Liver (tissue), 9 donors: ENCODE measurements around the gene LTO1. TPM values are rescaled to one million over a fixed set of nuclear protein-coding genes. Genes with fewer than 3 reads are reported as not detected.

Experiments
- DNase-seq: peaks from one replicate; pipeline ENCODE4 v3.0.0-alpha.2; 2017; ENCODE audit warnings: low spot score
- H3K27ac ChIP-seq, 2 donors: one replicate each; pipeline ENCODE4 v1.7.0; 2013; ENCODE audit warnings: inconsistent platforms in 2 of 2, low read length in 2 of 2, control low read depth in 1 of 2, low read depth in 1 of 2, mild to moderate bottlenecking in 1 of 2
- H3K27me3 ChIP-seq, 4 donors: one replicate each; pipeline versions ENCODE4 v1.6.1 to v1.7.0; 2013; ENCODE audit warnings: low read length in 3 of 4, inconsistent platforms in 1 of 4, mild to moderate bottlenecking in 1 of 4, moderate library complexity in 1 of 4; ENCODE audit not compliant: control insufficient read depth in 4 of 4, insufficient read depth in 4 of 4
- H3K36me3 ChIP-seq, 4 donors: one replicate each; pipeline versions ENCODE4 v1.6.1 to v1.7.0; 2013; ENCODE audit warnings: low read length in 3 of 4, mild to moderate bottlenecking in 3 of 4, low read depth in 1 of 4, moderate library complexity in 1 of 4; ENCODE audit not compliant: control insufficient read depth in 4 of 4, insufficient read depth in 3 of 4
- H3K4me1 ChIP-seq, 4 donors: one replicate each; pipeline versions ENCODE4 v1.6.1 to v1.7.0; 2013; ENCODE audit warnings: low read length in 3 of 4, mild to moderate bottlenecking in 3 of 4, moderate library complexity in 1 of 4; ENCODE audit not compliant: control insufficient read depth in 4 of 4, insufficient read depth in 4 of 4
- H3K4me3 ChIP-seq, 3 donors: one replicate each; pipeline versions ENCODE4 v1.6.1 to v1.7.0; 2013; ENCODE audit warnings: low read length in 3 of 3, control low read depth in 1 of 3, low read depth in 1 of 3, mild to moderate bottlenecking in 1 of 3
- H3K9ac ChIP-seq, 2 donors: one replicate each; pipeline ENCODE4 v1.7.0; 2013; ENCODE audit warnings: low read length in 2 of 2, mild to moderate bottlenecking in 2 of 2, moderate library complexity in 2 of 2, control low read depth in 1 of 2, low read depth in 1 of 2
- H3K9me3 ChIP-seq, 4 donors: one replicate each; pipeline versions ENCODE4 v1.6.1 to v1.7.0; 2013; ENCODE audit warnings: low read length in 3 of 4; ENCODE audit not compliant: control insufficient read depth in 4 of 4
- ATF3 ChIP-seq: IDR thresholded peaks from 2 replicates; pipeline ENCODE4 v1.6.1; 2016; ENCODE audit warnings: antibody characterized with exemption
- CTCF ChIP-seq: fragments of 150-350 bp; IDR thresholded peaks from 2 replicates; pipeline ENCODE4 v1.5.1; 2017; ENCODE audit warnings: improper control_type of control experiment, low read depth, low read length; ENCODE audit not compliant: missing input control
- EGR1 ChIP-seq, 2 donors: IDR thresholded peaks; 2 replicates each; pipeline ENCODE4 v1.6.1; 2016 to 2018; ENCODE audit warnings: antibody characterized with exemption in 2 of 2, low read depth in 2 of 2
- FOXA1 ChIP-seq: IDR thresholded peaks from 2 replicates; pipeline ENCODE4 v1.6.1; 2016; ENCODE audit warnings: antibody characterized with exemption
- FOXA2 ChIP-seq: IDR thresholded peaks from 2 replicates; pipeline ENCODE4 v1.6.1; 2016; ENCODE audit warnings: antibody characterized with exemption
- GABPA ChIP-seq, 2 donors: IDR thresholded peaks in 1 of 2; conservative IDR thresholded peaks in 1 of 2; 2 replicates each; pipeline ENCODE4 v1.6.1; 2016; ENCODE audit warnings: antibody characterized with exemption in 2 of 2, mild to moderate bottlenecking in 1 of 2, moderate library complexity in 1 of 2
- HNF4A ChIP-seq, 2 donors: conservative IDR thresholded peaks; 2 replicates each; pipeline ENCODE4 v1.6.1; 2016; ENCODE audit warnings: antibody characterized with exemption in 2 of 2, mild to moderate bottlenecking in 2 of 2
- HNF4G ChIP-seq: IDR thresholded peaks from 2 replicates; pipeline ENCODE4 v1.6.1; 2016; ENCODE audit warnings: antibody characterized with exemption
- JUND ChIP-seq, 2 donors: IDR thresholded peaks; 2 replicates each; pipeline ENCODE4 v1.6.1; 2016; ENCODE audit warnings: antibody characterized with exemption in 2 of 2
- MAX ChIP-seq: IDR thresholded peaks from 2 replicates; pipeline ENCODE4 v1.6.1; 2016; ENCODE audit warnings: antibody characterized with exemption
- NR2F2 ChIP-seq: IDR thresholded peaks from 2 replicates; pipeline ENCODE4 v1.6.1; 2016; ENCODE audit warnings: antibody characterized with exemption
- RAD21 ChIP-seq, 2 donors: IDR thresholded peaks; 2 replicates each; pipeline ENCODE4 v1.6.1; 2016; ENCODE audit warnings: antibody characterized with exemption in 2 of 2, mild to moderate bottlenecking in 2 of 2
- REST ChIP-seq: IDR thresholded peaks from 2 replicates; pipeline ENCODE4 v1.6.1; 2016; ENCODE audit warnings: antibody characterized with exemption, mild to moderate bottlenecking
- RXRA ChIP-seq, 2 donors: IDR thresholded peaks; 2 replicates each; pipeline ENCODE4 v1.6.1; 2017 to 2018; ENCODE audit warnings: antibody characterized with exemption in 2 of 2, mild to moderate bottlenecking in 1 of 2
- SP1 ChIP-seq: IDR thresholded peaks from 2 replicates; pipeline ENCODE4 v1.6.1; 2018; ENCODE audit warnings: antibody characterized with exemption, mild to moderate bottlenecking
- TAF1 ChIP-seq: conservative IDR thresholded peaks from 2 replicates; pipeline ENCODE4 v1.6.1; 2016; ENCODE audit warnings: antibody characterized with exemption, mild to moderate bottlenecking
- YY1 ChIP-seq: IDR thresholded peaks from 2 replicates; pipeline ENCODE4 v1.6.1; 2016; ENCODE audit warnings: antibody characterized with exemption, mild to moderate bottlenecking
- ZBTB33 ChIP-seq: IDR thresholded peaks from 2 replicates; pipeline ENCODE4 v1.6.1; 2016; ENCODE audit warnings: antibody characterized with exemption
- WGBS: extraction: QIAGEN DNeasy Blood & Tissue Kit; methylation state at CpG from one replicate; pipeline ENCODE4 v1.1.7; 2013; 5-methylcytosine and 5-hydroxymethylcytosine counted together
- polyA plus RNA-seq, 2 donors: library from polyadenylated mRNA; stranded (reverse) in 1 of 2; unstranded in 1 of 2; fragments of 200-250 nt in 1 of 2; fragments of >200 nt in 1 of 2; fragmentation: Nextera tagmentation in 1 of 2; extraction: Ambion mirVana in 1 of 2; gene quantifications; one replicate each; pipeline versions ENCODE4 v1.2.1 to v1.2.3, GENCODE V29; 2013 to 2015
- total RNA-seq, 2 donors: library from RNA; depleted of rRNA; stranded (reverse); fragments of >200 nt; gene quantifications; one replicate each; pipeline ENCODE4 v1.2.3, GENCODE V29; 2014
- donor health status: healthy.
- donor health status: healthy.
- donor health status: healthy.
- donor health status: healthy.
- donor health status: healthy.

The LTO1 gene
- total and polyA plus RNA-seq, 4 donors = 4.9 to 12.3 (median 7.3) TPM

- no peak for TF ChIP-seq RAD21 (IDR thresholded peaks at IDR 0.05)
- no peak for TF ChIP-seq TAF1
- no peak for TF ChIP-seq NR2F2
- TF ChIP-seq ZBTB33 = no peak
- TF ChIP-seq HNF4A (conservative IDR thresholded peaks at IDR 0.05) = no peak
- no peak for TF ChIP-seq REST
- no peak for TF ChIP-seq MAX
- no peak for TF ChIP-seq SP1
- no peak for TF ChIP-seq EGR1 (IDR thresholded peaks at IDR 0.05; ENCODE audit: low read depth in 2 of 2)
- TF ChIP-seq CTCF = no peak
- no peak for TF ChIP-seq FOXA2
- no peak for TF ChIP-seq ATF3
- no peak for TF ChIP-seq GABPA (IDR thresholded peaks at IDR 0.05 in 1 of 2, conservative IDR thresholded peaks at IDR 0.05 in 1 of 2)
- TF ChIP-seq RXRA (IDR thresholded peaks at IDR 0.05) = no peak
- TF ChIP-seq JUND (IDR thresholded peaks at IDR 0.05) = no peak
- TF ChIP-seq HNF4G = no peak
- TF ChIP-seq FOXA1 = no peak
- TF ChIP-seq YY1 = no peak
- Histone ChIP-seq H3K4me3 (no peak overlapping the region), H3K27me3 (no peaks in the 10 kb centered on the region), H3K36me3 (peaks cover 12 to 49% (median 37%) of the 10 kb centered on the region in 4 donors), H3K4me1 (peaks cover 0 to 6% (median 4%) of the 10 kb centered on the region in 4 donors), H3K9me3 (no peaks in the 10 kb centered on the region), H3K27ac (no peak overlapping the region), H3K9ac (no peak overlapping the region)
- 86% methylated on average over 11 of the region's 11 CpGs for WGBS
- DNase-seq = no peak
Observed at GRCh38 chr11:69652999-69653398, 22.2 kb downstream of the LTO1 start.
